Occipital lobe (tissue), 2 donors: ENCODE data around the gene MRPL22. TPM values are rescaled to one million over a fixed set of nuclear protein-coding genes. Genes with fewer than 3 reads are reported as not detected.
"Not testable (repeated sequence)": the region's sequence is repeated elsewhere in the genome, so short reads cannot be mapped to it uniquely, and the experiment has no call there.

Experiments
- DNase-seq: peaks from one replicate; lab custom pipeline; 2025; lab: John Stamatoyannopoulos, UW
- total RNA-seq: library from RNA; depleted of rRNA; stranded (reverse); fragments of >200 nt; gene quantifications from one replicate; pipeline ENCODE4 v1.2.3, GENCODE V29; 2014

Gene MRPL22
- 42.1 TPM for total RNA-seq

DNA sequence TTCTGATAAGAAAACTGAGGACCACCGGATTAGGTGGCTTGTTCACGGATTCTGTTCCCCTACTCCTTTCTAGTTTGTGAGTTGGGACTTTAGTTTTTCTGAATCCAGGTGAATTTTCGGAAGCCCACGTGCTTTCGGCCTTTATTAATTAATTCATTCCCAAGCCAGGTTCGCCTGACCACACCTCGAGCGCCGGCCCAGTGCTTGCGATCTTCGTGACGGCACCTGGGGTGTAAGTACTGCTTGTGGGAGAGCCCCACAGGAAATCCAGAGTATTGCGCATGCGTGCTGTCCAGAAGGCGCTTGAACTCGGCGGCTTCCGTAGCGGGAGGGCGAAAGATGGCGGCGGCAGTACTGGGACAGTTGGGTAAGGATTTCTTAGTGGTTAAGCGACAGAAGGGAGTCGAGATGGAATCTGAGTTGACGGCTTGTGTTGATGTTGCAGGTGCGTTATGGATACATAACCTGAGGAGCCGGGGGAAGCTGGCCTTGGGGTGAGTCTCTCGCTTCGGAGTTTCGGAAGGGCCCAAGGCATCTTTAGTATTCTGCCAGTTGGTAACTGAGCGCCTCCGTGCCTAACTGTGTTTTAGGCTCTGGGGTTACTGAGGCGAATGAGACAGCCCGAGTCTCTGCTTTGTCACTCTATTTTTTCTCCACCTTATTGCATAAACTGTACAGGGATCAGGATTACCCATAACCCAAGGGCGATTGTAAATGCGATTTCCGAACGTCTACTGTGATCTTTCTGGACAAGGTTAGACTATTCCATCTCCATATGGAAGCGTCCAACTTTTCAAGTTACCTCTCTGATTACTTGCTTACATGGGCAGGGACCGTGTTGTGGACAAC, at the start of gene MRPL22:
Gene MRPL22 (plus strand): TSS at position 302 of the 849 bp plus-strand sequence. CDS start 38 bp downstream, at position 340.
- peak; percentile 88 for DNase-seq

DNA sequence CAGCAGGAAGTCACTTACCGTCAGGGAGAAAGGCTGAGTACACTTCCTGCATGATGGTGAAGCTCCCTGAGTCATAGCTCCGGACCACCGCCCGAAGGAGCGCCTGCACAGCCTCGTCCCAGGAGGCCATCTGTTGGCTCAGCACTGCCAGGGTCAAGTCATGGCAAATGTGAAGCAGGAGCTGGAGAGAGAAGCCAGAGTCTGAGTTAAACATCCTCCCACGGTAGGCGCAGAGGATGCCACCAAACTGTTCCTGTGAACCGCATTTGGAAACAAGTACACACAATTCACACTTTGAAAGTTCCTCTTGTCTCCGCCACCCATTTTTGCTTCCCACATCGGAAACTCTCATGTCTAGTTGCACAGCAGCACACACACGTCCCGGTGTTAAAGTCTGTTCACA, 48.5 kb upstream of the MRPL22 start:
- peak; percentile 14 for DNase-seq

DNA sequence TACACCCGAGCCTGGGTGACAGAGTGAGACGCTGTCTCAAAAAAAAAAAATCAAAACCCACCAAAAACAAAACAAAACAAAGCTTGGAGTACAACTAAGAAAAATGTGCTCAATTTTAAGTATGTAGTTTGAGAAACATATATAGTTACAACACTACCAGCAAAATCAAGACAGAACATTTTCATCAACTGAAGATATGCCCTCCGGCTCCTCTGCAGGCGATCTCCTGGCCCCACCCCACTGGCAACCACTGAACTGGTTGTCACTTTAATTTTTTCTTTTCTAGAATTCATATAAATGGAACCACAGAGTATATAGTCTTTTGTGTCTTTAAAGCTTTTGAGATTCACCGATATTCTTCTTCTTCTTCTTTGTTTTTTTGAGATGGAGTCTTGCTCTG, 47.5 kb upstream of the MRPL22 start:
- no peak for DNase-seq

DNA sequence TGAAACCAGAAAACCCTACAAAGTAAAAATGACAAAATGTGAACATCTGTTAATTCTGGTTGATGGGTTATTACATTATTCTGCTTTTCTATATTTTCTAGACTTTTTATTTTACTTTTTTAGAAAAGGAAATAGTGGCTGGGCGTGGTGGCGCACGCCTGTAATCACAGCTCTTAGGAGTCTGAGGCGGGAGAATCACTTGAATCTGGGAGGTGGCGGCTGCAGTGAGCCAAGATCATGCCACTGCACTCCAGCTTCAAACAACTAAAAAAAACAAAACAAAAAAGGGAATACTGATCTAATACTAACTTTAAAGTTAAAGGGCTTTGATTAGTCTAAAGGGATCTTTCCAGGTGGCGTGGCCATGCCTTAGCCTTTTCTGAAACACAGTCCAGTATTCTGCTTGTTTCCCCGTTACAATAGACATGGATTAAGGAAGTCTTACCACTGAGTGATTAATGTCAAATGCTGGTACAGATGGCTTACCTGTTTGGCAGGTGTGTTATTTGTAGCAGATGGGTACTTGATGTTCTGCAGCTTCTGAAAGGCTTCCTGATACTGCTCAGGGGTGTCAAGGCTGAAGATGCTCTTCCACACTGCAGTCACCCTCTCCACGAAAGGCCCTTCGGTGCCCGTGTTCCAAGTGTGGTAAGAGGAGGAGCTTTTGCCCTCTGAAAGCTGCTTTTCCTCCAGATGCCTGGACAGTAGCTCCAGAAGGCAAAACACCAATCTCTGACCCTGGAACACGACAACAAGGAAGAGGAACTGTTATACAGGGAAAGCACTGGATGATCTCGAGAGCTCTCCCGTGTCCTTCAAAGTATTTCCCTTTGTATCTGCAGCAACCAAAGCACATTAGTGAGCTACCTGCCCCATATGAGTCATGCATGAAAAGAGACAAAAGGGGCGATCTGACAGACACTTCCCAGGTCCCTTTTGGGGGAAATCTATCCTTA, 45.0 kb upstream of the MRPL22 start:
- no peak for DNase-seq

DNA sequence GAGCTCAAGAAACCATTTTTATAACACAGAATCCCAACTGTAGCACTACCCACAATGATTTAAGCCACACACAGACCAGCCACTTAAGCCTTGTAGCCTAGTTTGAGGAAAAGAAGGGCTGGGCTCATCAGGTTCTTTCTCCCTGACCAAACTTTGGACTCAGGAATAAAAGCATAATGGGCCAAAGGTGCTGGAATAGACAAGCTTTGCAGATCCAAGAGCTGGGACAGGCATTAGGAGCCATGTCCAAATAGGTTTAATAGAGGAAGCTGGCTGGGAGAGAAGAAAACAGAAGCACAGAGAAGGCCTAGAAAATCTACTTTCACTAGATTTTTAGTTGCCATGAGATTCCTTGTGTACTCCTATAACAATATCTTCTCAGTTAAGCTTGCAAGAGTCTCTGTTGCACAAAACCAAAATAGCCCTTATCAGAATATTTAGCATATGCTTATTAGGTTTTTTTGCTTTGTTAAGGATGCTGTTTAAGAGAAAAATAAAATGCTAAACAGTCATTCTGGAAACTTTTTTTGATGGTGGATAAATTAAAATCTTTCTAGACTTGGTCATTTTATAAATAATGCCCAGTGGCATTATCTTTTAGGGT, 44.2 kb upstream of the MRPL22 start:
- DNase-seq = no peak

DNA sequence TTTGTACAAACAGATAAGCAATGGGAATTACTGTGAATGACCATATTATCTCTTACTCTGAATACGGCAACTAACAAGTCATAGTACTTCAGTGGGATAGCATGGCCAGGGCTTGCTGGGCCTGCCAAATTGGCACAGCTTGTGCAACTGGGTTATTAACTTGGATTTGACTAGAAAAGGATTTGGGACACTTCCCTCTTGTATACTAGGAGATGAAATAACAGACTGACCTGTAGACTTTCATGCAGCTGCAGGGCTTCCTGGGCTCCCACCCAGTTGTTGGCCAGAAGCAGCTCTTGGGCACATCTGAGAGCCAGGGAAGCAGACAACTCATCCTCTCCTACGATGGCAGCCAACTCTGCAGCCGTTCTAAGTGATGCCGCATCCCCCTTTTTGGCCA, 42.7 kb upstream of the MRPL22 start:
- no peak for DNase-seq

DNA sequence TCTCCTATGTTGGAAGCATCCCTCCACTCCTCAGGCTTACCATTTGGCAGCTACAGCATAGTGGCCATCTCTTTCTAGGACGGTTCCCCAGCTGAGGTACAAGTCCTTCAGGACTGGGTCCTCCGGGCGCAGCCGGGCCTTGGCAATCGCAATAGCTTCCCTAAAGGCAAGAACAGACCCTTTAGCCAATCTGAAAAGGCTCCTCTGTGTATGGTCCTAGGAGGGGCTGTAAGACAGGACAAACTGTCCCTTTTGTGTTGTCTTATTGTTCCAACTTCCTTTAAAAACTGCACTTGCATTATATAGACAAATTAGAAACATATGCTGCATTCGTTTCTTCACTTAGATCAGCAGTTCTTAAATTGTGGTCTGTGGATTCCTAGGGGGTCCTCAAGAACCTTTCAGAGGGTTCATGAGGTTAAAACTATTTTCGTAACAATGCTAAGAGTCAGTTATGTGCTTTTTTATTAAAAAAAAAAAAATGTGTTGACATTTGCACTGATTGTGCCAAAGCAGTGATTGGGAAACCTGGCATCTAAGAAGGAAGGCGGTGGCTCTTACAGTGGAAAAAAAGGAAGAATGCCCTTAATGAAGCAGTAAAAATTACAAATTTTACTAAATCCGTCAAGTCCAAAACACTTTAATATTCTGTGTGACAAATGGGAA, 41.6 kb upstream of the MRPL22 start:
- DNase-seq = no peak

DNA sequence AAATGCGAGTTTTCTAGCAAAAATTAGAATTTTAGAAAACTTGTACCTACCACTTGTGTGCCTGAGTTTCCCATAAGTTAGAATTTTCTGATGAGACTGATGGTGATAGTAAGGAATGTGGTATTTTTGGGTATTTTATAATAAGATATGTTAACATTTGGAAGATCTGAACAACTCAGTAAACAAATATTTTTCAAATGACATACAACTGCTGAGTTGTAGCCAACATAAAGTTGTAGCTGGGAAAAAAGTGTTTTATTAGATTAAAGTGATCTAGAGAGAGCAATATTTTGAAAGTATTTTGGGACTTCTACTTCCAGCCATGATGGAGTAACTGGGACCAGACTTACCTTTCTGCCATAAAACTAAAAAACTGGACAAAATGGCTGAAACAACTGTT, 40.8 kb upstream of the MRPL22 start:
- DNase-seq = no peak

DNA sequence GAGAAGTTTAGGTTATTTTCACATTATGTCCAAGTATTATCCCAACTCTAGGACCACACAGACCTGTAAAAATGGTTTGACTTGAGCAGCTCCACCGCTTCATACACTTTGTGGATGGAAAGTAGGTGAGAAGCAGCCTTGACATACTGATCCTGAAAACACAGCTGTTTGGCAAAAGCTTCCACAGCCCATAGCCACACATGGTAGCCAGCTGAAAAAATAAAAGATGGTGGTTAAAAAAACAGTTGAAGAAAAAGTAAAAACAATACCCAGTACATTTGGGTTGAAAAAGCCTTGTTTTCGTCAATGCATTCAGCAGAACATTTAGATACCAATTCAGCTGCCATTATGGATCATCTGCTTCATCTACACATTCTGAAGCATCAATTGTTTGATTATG, 39.6 kb upstream of the MRPL22 start:
- DNase-seq = no peak

DNA sequence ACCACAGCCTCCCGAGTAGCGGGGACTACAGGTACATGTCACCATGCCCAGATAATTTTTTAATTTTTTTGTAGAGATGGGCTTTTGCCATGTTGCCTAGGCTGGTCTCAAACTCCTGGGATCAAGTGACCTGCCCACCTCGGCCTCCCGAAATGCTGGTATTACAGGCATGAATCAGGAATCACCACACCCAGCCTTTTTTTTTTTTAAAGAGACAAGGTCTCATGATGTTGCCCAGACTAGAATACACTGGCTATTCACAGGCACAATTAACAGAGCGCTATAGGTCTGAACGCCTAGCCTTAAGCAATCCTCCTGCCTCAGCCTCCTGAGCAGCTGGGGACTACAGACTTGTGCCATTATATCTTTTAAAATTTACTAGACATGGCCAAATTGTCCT, 39.0 kb upstream of the MRPL22 start:
- no peak for DNase-seq

DNA sequence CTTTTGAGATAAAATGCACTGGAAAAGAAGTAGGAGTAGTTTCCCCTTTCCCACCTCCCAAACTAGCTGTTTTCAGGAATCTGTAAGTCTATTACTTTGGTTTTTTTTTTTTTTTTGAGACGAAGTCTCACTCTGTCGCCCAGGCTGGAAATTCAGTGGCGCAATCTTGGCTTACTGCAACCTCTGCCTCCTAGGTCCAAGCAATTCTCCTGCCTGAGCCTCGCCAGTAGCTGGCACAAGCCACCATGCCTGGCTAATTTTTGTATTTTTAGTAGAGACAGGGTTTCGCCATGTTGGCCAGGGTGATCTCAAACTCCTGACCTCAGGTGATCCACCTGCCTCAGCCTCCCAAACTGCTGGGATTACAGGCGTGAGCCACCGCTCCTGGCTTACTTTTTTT, 35.3 kb upstream of the MRPL22 start:
- DNase-seq = not testable (repeated sequence)

DNA sequence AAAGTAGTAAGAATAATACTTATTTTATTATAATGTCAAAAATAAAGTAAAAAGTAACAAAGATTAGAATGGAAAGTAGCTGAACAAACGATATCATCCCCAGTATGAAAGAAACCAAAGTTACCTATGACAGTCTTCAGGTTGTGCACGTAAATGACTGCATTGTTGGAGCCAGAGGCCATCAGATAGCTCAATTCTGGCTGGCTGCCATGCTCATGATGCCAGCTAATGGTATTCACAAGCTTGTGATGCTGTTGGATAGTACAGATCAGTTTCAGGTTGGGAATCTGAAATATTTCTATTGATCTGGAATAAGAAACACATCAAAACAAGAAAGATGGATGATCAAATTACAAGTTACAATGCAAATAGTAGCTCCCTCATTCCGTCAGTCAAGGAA, 24.0 kb upstream of the MRPL22 start:
- DNase-seq = no peak

DNA sequence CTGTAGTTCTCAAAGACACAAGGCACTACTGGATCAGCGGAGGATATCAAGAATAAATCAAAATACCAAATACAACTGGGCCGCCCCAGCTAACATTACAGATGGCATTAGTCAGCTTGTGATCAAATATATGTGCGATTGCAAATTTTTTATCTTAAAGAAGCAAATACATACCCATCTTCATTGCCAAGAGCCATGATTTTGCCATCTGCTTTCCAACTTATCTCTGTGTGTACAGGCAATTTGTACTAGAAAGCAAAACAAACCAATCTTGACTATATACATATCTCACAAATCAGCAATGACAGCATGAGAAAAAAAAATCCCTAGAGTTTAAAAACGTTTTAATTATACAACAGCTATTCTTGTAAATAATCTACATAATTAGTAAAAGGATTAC, 23.1 kb upstream of the MRPL22 start:
- no peak for DNase-seq

DNA sequence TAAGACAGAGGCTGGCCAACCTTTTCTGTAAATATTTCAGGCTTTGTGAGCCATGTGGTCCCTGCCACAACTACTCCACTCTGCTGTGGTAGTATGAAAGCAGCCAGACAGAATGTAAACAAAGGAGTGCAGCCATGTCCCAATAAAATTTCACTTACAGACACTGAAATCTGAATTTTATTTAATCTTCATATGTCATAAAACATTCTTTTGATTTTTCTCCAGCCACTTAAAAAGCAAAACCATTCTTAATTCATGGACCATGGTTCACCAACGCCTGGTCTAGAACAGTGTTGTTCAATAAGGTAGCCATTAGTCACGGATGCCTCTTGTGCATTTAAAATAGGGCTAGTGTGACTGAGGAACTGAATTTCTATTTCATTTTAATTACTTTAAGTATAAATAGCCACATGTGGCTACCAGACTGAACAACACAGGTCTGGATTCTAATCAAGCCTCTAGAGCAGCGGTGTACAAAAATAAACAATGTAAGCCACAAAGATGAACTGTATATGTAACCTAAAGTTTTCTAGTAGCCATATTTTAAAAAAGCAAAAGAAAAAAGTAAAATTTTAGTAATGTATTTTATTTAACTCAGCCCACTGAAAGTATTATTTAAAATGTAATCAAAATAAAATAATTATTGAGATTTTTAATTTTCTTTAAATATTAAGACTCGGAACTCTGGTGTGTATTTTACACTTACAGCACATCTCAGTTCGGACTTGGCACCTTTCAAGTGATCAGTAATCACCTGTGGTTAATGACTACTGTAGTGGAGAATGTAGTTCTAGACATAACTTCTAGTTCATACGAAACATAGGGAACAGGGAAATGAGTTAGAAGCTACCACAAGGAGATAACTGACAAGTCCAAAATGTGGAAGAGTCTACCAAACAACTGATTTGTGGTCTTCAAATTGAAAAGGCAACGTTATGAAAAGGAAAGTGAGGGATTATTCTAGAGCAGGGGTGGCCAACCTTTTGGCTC, 17.1 kb upstream of the MRPL22 start:
- DNase-seq = no peak

DNA sequence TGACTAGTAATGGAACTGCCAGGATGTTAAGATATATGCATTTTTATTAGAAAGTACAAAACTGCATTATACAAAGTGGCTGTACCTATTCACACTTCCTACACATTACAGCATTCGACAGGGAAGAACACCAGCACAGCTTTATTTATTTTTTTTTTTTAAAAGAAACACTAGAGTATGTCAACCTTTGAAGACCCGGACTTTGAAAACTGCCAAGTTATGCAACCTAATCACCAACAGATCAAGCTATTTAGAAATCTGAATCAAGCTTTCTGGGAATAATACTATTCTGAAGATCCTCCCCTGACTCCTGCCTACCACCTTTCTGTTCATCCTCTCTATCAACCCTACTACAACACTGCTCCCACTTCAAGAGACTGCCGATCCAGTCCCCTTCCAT, 7.3 kb upstream of the MRPL22 start:
- no peak for DNase-seq

DNA sequence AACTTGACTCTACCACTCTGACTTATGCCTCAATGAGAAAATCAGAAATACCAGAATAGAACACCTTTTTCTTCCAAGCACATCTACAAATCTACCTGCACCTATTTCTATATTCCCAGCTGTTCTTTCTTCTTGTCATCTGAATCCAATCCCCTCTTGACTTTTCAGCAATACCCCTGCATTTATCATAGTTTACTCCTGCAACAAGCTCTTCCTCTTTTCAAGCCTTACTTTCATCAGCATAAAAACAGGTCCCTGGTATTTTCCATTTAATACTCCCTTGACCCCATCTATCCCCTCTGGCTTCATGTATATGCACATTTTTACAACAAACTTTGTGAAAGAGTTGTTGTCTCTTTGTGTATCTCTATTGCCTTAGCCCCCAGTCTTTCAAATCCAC, 6.0 kb upstream of the MRPL22 start:
- DNase-seq = no peak

DNA sequence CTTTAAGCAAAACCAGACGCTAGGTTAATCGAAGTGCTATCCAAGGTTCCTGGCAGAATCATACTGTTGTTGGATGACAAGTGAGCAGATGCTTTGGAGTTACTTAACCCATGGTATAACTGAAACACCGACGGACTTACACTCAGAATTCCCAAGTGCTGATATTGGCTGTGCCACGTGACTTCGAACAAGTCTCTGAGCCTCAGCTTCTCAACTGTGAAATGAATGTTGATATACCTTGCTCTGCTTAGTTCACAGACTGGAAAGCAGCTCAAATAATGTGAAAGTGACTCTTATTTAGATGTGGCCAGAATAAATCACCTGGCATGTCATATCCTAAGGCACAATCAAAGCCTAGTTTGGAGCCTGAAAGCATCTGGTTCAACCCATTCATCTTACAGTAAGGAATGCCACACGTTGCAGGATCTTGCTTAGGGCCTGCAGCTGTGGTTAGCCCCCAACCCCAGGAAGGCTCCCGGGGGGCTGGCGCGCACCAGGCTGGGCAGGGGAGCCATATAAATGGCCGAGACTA, 3.6 kb upstream of the MRPL22 start:
- DNase-seq = no peak

DNA sequence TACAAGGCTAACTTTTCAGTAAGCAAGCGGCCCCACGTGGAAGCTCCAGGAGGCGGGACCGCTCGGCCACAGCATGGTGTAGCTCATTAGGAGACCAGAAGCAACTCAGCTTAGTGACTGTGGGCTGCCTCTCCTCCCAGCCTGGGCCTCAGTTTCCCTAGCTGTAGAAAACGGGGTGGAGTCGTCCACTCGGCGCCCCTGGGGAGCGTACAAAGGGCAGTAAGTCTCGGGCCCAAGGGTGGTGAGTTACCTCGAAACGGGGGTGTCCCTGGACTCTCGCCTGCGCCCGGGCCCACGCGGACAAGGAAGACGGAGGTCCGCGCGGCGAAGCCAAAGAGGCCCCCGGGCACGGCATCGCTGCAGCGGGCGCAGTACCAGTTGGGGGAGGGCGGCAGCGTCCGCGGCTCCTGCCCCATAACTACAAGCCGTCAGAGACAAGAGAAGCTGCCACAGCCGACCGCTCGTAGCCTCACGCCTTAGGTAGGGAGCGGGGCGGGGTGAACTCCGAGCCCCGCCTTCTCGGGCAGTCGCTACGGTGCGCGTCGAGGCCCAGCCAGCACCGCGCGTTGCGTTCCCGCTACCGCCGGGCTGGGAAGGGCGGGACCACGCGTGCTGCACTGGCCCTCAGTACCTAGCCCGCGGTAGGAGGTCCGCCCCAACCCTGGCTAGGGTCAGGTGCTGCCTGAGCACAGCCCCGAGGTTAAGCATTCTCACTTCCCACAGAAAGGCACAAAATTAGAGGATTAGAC, 3.0 kb upstream of the MRPL22 start, which contains the start of gene GEMIN5:
Gene GEMIN5 (minus strand): TSS at position 494 of the 749 bp plus-strand sequence. CDS start 78 bp downstream, at position 416.
- peak; percentile 76 for DNase-seq

DNA sequence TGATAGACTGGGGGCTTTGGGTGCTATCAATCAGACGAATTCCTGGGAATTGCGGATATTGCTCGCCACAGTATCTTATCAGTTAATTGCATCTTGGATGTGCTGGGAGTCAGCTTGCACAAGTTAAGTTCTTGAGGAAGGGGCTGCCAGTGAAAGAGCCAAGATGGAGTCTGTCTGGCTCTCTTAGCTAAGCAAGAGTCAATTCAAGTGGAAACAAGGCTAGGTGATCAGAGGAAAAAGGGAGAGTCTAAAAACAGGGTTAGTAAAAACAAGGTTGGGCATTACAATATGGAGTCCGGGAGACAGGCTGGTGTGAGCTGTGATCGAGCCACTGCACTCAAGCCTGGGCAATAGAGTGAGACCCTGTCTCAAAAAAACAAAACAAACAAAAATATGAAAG, 1.5 kb upstream of the MRPL22 start:
- not testable (repeated sequence) for DNase-seq
